NCI-H2227 (cell line): ENCODE data around the gene ACSS1.

Source experiments
- DNase-seq: peaks from one replicate; lab custom pipeline; 2025; ENCODE audit not compliant: unreplicated experiment; lab: John Stamatoyannopoulos, UW

Gene ACSS1

DNA sequence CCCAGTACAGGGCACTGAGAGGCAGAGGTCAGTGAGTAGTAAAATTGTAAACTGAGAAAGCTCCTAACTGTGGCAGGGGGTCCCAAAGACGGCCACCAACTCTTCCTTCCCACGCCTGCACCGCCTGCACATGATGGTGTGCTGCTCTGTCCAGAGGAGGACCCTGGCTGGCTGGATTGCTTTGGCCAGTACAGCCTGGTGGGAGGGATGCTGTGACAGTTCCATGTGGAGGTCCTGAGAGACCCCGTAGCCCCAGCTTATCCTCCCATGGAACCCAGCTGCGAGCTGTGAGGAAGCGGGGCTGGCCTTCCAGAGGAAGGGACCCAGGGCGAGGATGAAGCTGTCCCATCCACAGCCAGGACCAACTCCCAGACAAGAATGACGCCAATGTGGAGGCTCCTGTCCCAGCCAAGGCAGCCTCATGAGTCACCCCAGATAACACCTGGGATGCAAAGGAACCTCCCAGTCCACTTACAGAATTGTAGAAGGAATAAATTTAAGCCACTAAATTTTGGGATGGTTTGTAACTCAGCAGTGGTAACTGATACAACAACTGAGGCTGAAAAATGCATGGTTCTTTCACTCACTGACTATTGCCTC is 2.0 kb upstream of the ACSS1 start:
- DNase-seq: no peak

DNA sequence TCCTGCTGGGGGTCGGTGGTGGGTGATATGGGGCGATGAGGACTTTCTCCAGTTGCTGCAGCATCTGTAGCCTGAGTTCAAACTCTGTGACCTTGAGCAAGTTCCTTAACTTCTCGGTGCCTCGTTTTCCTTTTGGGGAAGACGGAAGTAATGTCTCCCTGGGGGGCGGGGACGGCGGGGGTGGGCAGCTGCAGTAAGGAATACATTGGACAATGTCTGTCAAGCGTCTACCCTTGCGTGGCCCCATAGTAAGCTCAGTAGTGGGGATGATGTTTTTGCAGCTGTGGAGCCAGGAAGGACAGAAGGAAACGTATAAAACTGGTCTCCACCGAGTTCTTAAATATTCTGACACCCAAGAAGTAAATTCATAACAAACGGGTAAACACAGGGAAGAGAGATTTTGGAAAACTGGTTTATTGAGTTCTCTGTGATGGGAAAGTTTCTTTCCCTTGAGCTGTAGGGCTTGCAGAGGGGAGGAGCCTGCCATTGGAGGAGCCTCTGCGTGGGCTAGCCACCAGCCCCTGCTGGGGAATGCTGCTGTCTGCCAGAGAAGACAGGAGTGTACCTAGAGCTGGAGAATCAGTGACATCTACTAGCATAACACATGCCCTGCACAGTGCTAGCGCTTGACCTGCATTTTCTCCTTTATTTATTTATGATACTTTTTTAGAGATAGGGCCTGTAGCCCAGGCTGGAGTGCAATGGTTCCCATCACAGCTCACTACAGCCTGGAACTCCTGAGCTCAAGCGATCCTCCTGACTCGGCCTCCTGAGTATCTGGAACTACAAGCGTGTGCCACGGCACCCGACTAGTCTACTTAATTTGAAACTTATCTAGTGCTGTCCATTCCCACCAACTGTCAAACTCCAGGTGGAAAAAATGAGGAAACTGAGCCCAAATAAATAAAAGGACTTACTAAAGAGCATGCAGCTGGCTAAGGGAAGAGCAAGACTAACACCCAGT is 1.2 kb upstream of the ACSS1 start:
- DNase-seq: no peak

- DNase-seq: peak; percentile 62
Measured at GRCh38 chr20:25057234-25058050, 497 bp downstream of the ACSS1 start.

DNA sequence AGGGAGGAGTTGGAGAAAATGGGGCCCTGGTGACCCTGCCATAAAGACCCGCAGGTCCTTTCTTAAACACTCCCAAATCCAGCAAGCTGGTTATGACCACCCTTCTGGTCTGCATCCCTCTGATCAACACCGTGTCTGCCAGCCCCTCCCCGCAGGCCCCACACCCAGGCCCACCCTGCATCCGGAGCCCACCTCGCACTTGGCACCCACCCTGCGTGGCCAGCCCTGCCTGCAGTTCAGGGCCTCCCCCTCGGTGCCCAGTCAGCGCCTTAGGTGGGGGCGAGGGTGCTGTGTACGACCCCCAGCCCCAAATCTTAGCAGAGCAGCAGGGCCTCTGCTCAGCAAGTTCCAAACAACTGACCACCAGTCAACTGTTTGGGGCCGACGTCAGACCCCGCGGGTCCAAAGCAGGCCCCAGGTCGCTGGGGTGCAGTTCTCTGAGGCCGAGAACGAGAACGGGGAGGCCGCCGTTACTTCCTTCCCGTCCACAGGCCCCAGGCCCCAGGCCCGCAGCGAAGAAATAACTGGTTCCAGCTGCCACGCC is 1.2 kb downstream of the ACSS1 start:
- DNase-seq: no peak

DNA sequence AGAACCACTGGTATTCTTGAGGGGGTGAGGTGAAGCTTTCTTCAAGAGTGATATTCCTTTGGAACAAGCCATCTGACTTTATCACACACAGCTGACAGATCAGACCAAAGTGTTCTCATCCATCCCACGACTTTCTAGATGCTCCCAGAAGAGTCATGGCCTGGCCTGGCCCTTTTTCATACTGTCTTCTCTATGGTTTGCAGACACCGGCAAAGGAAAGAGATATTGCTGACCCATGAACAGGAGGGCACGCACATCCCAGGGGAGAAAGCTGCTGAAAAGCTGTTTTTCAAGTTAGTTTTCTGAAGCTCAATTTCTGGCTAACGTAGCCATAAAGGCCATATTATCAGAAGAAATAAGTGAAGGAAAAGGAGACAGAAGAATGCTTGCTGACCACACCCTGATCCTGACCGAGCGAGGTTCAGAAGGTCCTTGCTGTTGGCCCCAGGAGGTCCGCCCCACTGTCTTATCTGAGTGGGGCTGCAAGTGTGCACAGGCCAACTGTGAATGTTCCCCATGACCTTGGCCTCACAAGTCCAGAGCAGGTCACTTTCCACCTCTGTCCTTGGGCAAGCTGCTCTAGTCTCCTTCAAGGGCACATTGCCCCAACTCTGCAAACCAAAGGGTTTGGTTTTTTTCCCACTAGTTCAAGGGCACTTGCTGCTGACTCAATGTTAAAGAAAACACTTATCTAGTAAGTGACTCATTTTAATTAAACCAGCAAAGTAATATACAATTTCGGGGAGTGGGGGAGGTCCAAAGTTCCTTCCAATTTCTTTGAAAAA is 2.0 kb downstream of the ACSS1 start:
- DNase-seq: no peak

DNA sequence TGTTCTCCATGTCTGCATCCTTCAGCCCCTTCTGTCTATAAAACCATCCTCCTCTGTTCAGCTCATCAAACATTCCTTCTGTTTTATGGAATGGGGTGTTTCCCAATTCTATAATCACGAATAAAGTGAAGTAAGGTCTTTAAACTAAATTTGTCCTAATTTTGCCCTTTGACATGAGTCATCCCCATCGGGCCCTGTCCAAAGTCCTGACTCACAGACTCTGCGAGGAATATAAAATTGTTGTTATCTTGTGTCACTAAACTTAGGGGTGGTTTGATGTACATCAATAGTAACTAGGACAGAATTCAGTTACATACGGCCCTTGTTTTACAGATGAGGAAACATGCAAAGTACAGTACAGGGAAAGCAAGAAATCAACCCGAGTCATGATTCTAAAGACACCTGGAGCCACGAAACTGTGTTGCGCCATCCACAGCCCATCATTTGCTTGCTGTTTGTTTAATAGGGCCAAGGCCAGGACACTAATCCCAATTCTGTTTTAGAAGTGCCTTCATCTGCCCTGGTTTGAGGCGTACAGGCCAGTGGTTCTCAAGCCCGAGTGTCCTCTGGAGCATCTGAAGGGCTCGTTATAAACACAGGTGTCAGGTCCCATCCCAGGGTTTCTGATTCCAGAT is 2.8 kb downstream of the ACSS1 start:
- no peak for DNase-seq

DNA sequence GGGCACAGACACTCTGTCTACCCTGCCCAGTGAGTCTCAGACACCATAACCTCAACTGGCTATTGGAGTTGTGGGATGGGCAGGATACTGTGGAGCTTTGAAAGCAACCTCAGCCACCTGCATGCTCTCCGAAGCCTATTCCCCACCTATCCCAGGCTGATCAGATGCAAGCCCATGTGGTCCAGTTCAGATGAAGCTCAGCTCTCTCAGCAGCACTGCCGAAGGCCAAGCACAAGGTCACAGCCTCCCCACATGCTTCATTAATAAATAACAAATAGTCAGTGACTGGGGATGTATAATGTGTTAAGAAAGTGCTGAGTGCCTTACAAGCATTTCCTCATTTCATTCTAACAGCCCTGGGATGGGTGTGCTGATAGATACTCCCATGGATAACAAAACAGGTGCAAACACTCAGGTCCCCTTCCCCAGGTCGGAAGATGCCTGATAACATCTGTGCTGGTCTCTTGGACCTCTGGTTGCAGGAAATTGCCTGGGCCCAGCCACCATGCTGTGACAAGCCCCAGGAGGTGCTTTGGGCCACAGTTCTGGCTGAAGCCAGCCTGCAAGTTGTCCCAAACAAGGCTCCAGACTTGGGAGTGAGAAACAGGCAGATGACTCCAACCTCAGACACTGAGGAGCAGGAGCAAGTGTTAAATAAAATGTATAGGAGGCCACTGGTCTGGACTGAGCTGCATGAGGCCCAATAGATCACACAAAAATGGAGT is 3.7 kb downstream of the ACSS1 start:
- no peak for DNase-seq

DNA sequence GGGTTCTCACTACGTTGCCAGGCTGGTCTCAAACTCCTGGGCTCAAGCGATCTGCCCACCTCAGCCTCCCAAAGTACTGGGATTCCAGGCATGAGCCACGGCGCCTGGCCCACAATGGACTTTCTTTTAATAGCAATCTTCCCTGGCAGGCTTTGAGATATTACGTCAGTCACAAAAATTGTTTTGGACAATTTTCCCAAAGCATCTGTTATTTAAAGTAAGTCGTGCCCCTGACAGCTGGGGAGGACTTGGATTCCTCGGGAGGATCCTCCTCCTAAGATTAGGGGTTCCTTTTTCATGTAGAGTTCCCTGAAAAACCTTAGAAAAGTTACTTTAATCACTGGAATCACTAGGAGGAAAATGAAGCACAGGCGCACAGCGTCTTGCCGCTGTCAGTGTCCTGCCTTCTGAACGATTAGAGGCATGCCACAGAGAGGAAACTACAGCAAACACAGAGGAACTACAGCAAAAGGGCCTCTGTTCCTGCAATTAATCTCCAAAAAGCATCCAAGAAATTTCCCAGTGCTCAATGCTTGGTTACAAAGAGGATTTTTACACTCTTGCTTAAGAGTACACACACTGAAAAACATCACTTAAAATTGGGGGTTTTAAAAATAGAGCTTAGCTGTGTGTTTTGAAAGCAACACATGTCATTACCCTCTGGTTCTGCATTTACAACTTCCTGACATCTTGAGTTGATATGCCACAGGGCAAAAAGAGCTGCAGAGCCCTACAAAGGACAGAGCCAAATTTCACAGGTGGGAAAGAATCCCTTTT is 4.5 kb downstream of the ACSS1 start:
- no peak for DNase-seq

DNA sequence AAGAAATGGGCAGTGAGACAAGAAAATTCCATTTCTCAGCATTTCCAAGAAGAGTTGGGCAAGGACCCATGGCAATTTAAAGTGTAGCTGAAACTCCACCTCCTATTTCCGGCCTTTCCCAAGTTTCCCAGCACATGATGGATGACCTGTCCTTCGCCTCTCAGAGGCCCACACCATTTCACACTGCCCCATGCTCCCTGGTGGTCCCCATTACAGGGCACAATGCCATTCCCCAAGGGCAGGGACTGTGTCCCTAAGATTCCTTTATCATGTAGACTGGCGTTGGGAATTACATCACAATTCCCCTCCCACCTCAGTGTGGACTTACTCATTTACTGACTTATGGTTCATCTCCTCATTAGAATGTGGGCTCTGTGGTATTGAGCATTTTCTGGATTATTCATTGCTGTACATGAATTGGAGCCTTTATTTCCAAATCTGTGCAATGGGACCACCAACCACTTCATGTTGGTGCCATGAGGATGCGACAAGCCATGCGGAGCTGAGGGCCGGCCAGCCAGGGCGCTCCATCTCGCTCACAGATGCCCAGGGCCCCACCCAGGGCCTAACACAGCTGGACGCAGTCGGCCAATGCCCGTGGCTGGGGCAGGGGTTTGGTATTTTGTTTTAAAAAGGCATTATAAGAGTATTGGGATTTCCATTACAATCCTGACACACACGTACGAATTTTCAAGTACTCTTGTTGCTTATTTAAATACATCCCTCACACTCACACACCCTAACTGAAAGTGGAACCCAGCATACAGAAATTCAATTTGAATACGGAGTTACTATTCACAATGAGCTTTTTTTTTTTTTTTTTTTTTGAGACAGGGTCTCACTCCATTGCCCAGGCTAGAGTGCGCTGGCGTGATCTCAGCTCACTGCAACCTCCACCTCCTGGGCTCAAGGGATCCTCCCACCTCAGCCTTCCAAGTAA is 5.4 kb downstream of the ACSS1 start:
- DNase-seq: no peak

DNA sequence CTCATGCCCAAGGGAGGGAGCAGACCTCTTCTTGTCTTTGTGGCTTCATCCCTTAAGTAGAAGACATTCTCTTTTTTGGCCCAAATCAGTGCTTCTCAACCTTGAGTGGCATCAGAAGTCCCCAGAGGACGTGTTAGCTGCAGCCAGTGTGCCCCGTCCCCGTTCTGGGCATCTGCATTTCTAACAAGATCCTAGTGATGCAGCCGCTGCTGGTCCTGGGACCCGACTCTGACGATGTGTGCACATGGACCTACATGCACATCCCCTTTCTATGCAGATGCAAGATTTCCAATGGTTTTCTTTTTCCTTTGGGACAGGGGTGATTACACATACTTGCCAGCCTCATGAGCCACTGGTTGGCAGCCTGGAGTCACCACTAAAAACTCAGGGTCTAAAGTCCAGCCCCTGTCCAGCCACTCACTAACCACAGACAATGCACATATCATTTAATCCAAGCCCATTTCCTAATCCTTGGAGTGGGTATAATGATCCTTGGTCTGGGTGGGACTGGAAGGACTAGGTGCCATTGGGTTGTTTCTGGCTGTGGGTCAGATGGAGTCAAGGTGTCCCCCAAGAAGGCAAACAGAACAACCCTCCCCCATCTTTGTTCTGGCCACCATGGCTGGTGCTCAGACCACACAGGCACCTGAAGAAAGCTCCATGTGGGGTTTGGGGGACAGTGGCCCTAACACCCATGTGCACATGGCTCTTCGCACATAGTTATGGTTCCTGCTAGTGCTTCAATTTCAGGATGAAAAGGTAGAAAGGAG is 6.4 kb downstream of the ACSS1 start:
- no peak for DNase-seq

GRCh38 chr20:25050501-25051350 is 7.2 kb downstream of the ACSS1 start:
- no peak for DNase-seq

DNA sequence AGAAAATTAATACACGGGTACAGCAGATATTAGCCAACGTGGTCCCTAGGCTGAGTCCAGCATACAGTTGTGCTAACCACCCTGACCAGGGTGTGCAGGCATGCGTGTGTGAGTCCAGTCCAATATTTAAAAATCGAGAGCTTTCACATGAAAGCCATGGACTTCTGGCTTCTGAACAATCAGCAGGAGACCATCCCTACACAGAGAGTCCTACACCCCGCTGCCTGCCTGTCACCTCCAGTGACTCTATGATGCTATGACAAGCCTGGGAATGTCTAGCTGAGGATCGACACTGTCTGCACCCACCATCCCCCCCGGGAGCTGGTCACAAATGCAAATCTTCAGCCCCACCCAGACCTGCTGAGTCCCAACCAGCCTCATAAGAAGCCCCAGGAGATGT is 7.9 kb downstream of the ACSS1 start:
- no peak for DNase-seq

DNA sequence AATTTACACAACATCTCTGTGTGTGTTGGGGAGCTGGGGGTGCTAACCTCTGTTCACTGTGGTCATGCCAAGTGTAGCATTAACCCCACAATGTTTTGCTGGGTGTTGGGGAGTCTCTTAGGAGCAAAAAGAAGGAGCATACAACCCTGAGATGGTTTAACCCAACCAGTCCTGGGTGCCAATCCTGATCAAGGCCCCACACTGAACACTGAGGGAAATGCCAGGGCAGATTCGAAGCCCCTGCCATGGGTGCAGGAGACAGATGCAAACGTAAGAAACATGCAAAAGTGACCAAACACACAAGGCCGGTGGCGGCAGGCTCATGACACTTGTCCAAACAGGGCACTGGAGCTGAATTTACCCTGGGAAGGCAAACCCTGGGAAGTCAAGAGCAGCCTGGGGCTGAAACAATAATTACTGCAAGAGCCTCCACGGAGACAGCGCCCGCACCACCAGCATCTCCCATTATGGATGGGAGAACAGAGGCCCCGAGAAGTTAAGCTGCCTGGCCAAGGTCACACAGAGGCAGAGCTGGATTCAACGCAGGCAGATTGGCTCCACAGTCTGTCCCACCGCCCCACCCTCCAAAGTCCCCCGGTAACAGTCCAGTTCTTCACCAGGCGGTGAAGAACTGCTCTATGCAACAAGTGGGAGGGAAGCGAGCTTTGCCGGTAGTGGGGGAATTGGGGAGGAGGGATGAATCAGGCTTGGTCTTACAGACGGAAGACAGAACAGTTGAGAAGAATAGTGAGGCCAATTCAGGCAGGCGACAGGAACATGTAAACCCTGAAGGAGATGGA is 8.5 kb downstream of the ACSS1 start:
- DNase-seq: no peak

DNA sequence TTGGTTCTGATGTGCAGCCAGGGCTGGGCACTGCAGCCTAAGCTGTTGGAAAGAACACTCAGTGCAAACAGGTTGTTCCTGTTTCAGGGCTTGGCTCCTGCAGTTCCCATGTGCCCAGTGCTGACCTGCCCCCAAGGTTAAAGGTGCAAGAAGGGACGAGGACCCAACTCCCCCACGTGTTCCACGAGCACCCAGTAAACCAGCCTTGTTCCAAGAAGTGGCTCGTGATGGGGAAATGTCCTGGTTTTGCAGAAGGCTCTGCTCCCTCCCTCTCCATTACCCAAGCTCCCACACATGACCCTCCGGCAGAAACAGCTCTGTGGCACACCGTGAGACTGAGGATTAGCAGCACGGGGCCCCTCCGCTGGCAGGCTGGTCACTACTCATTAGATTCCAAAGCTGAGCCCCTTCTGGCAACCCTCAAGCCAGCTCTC is 9.4 kb downstream of the ACSS1 start:
- DNase-seq: no peak

- DNase-seq: no peak
Measured at GRCh38 chr20:25047766-25048165, 10.2 kb downstream of the ACSS1 start.
